HepG2 (cell line): ENCODE results near the gene MEGF6. TPM values are rescaled to one million over a fixed set of nuclear protein-coding genes. Genes with fewer than 3 reads are reported as not detected.

Experiments
- ATAC-seq: fragments of 200-7000 bp; cut with Tn5 transposase; 3 replicates; pipeline ENCODE4 v1.9.1; 2020; ENCODE audit warnings: mild to moderate bottlenecking, moderate library complexity
- BruUV-seq: library from RNA; stranded (reverse); fragments of 400-500 nt; replicated peaks from 2 replicates; lab custom pipeline; 2021; lab: Mats Ljungman, UMichigan
- CTCF ChIA-PET: fragments of 300-600 bp; formaldehyde crosslinking; extraction: SDS; loops from one replicate; lab custom pipeline; 2021; ENCODE audit warnings: low total read pairs, inconsistent platforms, low intra/inter-chr PET ratio; lab: Yijun Ruan, JAX
- POLR2A ChIA-PET: fragments of 350-600 bp; sonication (Branson Sonifier 250); formaldehyde crosslinking; loops from one replicate; lab custom pipeline; 2020; ENCODE audit warnings: antibody characterized with exemption, inconsistent platforms; lab: Yijun Ruan, JAX
- DNase-seq: peaks from one replicate; pipeline ENCODE4 v3.0.0-alpha.2; 2015; ENCODE audit warnings: low spot score
- FAIRE-seq: peaks from 3 replicates; lab custom pipeline; 2011; peaks lifted over from hg19 to GRCh38; lab: Jason Lieb, UNC
- H2AFZ ChIP-seq: one replicate; pipeline ENCODE4 v1.6.1; 2011; ENCODE audit warnings: low read length, inconsistent platforms
- H3K27ac ChIP-seq: fragments of 300-600 bp; 3 replicates; pipeline ENCODE4 v1.8.0; 2011; ENCODE audit warnings: mixed run types, mild to moderate bottlenecking, mixed read lengths, low read length, inconsistent platforms; ENCODE audit not compliant: insufficient read depth; ENCODE audit errors: extremely low read length
- H3K27me3 ChIP-seq, 2 experiments: fragments of 200-600 bp in 1 of 2; 2 replicates in 1 of 2; 3 replicates in 1 of 2; pipeline versions ENCODE4 v1.6.0 to v1.8.0; 2011; ENCODE audit warnings: low read length in 2 of 2, mild to moderate bottlenecking in 2 of 2, moderate library complexity in 2 of 2, inconsistent platforms in 1 of 2; ENCODE audit not compliant: insufficient read depth in 2 of 2, control insufficient read depth in 1 of 2
- H3K36me3 ChIP-seq, 2 experiments: fragments of 200-600 bp in 1 of 2; replicated peaks in 1 of 2; 2 replicates in 1 of 2; 3 replicates in 1 of 2; pipeline versions ENCODE4 v1.5.1 to v1.8.0; 2011; ENCODE audit warnings: low read length in 2 of 2, inconsistent platforms in 1 of 2; ENCODE audit not compliant: insufficient read depth in 2 of 2, control insufficient read depth in 1 of 2
- H3K4me1 ChIP-seq: 2 replicates; pipeline ENCODE4 v1.5.1; 2012; ENCODE audit warnings: low read length, inconsistent platforms; ENCODE audit not compliant: insufficient read depth
- H3K4me2 ChIP-seq: 2 replicates; pipeline ENCODE4 v1.6.0; 2011; ENCODE audit warnings: low read depth, low read length, inconsistent platforms
- H3K4me3 ChIP-seq, 3 experiments: fragments of 200-600 bp in 1 of 3; sonication (generic), shearing (Covaris generic) in 1 of 3; replicated peaks in 1 of 3; 2 replicates each; pipeline ENCODE4 v1.5.1; 2011 to 2016; ENCODE audit warnings: low read length in 3 of 3, inconsistent platforms in 2 of 3, low read depth in 2 of 3, mild to moderate bottlenecking in 2 of 3, control low read depth in 1 of 3, mixed read lengths in 1 of 3; ENCODE audit not compliant: insufficient read depth in 1 of 3
- H3K79me2 ChIP-seq: one replicate; pipeline ENCODE4 v1.6.1; 2011; ENCODE audit warnings: low read length, inconsistent platforms; ENCODE audit not compliant: insufficient read depth
- H3K9ac ChIP-seq: 2 replicates; pipeline ENCODE4 v1.6.0; 2011; ENCODE audit warnings: mild to moderate bottlenecking, low read depth, low read length, inconsistent platforms; ENCODE audit not compliant: insufficient read depth
- H3K9me3 ChIP-seq: 2 replicates; pipeline ENCODE4 v1.5.1; 2012; ENCODE audit warnings: mild to moderate bottlenecking, low read length
- H4K20me1 ChIP-seq: 2 replicates; pipeline ENCODE4 v1.6.0; 2011; ENCODE audit warnings: inconsistent platforms, mild to moderate bottlenecking, low read length, moderate library complexity; ENCODE audit not compliant: insufficient read depth
- CAMTA2 ChIP-seq: sonication (generic); formaldehyde crosslinking; IDR thresholded peaks from 2 replicates; pipeline ENCODE4 v1.4.0; 2020; ENCODE audit warnings: mild to moderate bottlenecking, missing genetic modification reagents, borderline replicate concordance
- ELF3 ChIP-seq: IDR thresholded peaks from 2 replicates; pipeline ENCODE4 v1.6.1; 2016; ENCODE audit warnings: missing genetic modification reagents, missing compliant biosample characterization
- EP300 ChIP-seq, 3 experiments: sonication (generic) in 1 of 3; formaldehyde crosslinking in 1 of 3; IDR thresholded peaks; 2 replicates each; pipeline versions ENCODE4 v1.5.1 to v1.6.1; 2011 to 2020; ENCODE audit warnings: low read depth in 2 of 3, low read length in 2 of 3, borderline replicate concordance in 1 of 3, improper control_type of control experiment in 1 of 3, mild to moderate bottlenecking in 1 of 3, missing genetic modification reagents in 1 of 3, moderate library complexity in 1 of 3
- ISX ChIP-seq: sonication (generic); formaldehyde crosslinking; conservative IDR thresholded peaks from 2 replicates; pipeline ENCODE4 v1.5.0; 2020; ENCODE audit warnings: missing genetic modification reagents
- KAT2B ChIP-seq: fragments of 150-350 bp; IDR thresholded peaks from 2 replicates; pipeline ENCODE4 v1.6.1; 2014; ENCODE audit warnings: low read depth, low read length, borderline replicate concordance
- MAFK ChIP-seq, 2 experiments: IDR thresholded peaks in 1 of 2; conservative IDR thresholded peaks in 1 of 2; 2 replicates each; pipeline ENCODE4 v1.6.1; 2011; ENCODE audit warnings: improper control_type of control experiment in 2 of 2, low read length in 2 of 2
- MYC ChIP-seq: sonication (generic); formaldehyde crosslinking; IDR thresholded peaks from 2 replicates; pipeline ENCODE4 v1.9.0; 2021; ENCODE audit warnings: missing genetic modification reagents, borderline replicate concordance
- REL ChIP-seq: sonication (generic); formaldehyde crosslinking; conservative IDR thresholded peaks from 2 replicates; pipeline ENCODE4 v1.8.0; 2022; ENCODE audit warnings: mild to moderate bottlenecking, missing genetic modification reagents, moderate library complexity
- RFX5 ChIP-seq: IDR thresholded peaks from 2 replicates; pipeline ENCODE4 v1.6.1; 2011; ENCODE audit warnings: low read depth, low read length, improper control_type of control experiment
- SAFB2 ChIP-seq: sonication (generic); formaldehyde crosslinking; IDR thresholded peaks from 2 replicates; pipeline ENCODE4 v1.5.1; 2020; ENCODE audit warnings: missing genetic modification reagents, low read depth, mild to moderate bottlenecking, borderline replicate concordance
- ZMYM2 ChIP-seq: sonication (generic); formaldehyde crosslinking; IDR thresholded peaks from 2 replicates; pipeline ENCODE4 v1.8.0; 2022; ENCODE audit warnings: mild to moderate bottlenecking, missing genetic modification reagents
- ZNF224 ChIP-seq: sonication (generic); formaldehyde crosslinking; IDR thresholded peaks from 2 replicates; pipeline ENCODE4 v1.5.0; 2020; ENCODE audit warnings: mild to moderate bottlenecking, missing genetic modification reagents
- ZNF281 ChIP-seq: sonication (generic); formaldehyde crosslinking; IDR thresholded peaks from 2 replicates; pipeline ENCODE4 v1.4.0; 2020; ENCODE audit warnings: missing genetic modification reagents, borderline replicate concordance
- ZNF30 ChIP-seq: sonication (generic); formaldehyde crosslinking; IDR thresholded peaks from 2 replicates; pipeline ENCODE4 v1.5.0; 2020; ENCODE audit warnings: mild to moderate bottlenecking, missing genetic modification reagents
- ZNF343 ChIP-seq: sonication (generic); formaldehyde crosslinking; IDR thresholded peaks from 2 replicates; pipeline ENCODE4 v1.4.0; 2020; ENCODE audit warnings: mild to moderate bottlenecking, missing genetic modification reagents
- ZNF530 ChIP-seq: sonication (generic); formaldehyde crosslinking; IDR thresholded peaks from 2 replicates; pipeline ENCODE4 v1.5.0; 2020; ENCODE audit warnings: low read depth, mild to moderate bottlenecking, missing genetic modification reagents
- WGBS: methylation state at CpG from one replicate; pipeline ENCODE4 v1.1.6; 2017; ENCODE audit warnings: low lambda C conversion rate; 5-methylcytosine and 5-hydroxymethylcytosine counted together
- in situ Hi-C: cut with HindIII; loops from 2 replicates; pipeline ENCODE4 v1.10.0; 2017; ENCODE audit warnings: low pct_unique_long_range_greater_than_20kb; ENCODE audit not compliant: extremely low pct_ligation_motif_present
- intact Hi-C: fragments of 100-400 bp; cut with micrococcal nuclease; formaldehyde crosslinking; loops from one replicate; pipeline ENCODE4 v1.10.0; 2022; ENCODE audit not compliant: unreplicated experiment
- polyA plus RNA-seq, 8 experiments: library from polyadenylated mRNA; depleted of rRNA in 3 of 8; stranded (reverse) in 7 of 8; unstranded in 1 of 8; fragments of >200 nt; fragmentation: Illumina TruSeq in 4 of 8; extraction: Trizol in 4 of 8; gene quantifications; 2 replicates each; pipeline versions ENCODE4 v1.2.1 to v1.2.3, GENCODE V29; 2011 to 2016; ENCODE audit warnings: low read depth in 4 of 8, missing spikeins in 1 of 8, mixed read lengths in 1 of 8; ENCODE audit not compliant: insufficient read depth in 1 of 8
- total RNA-seq, 5 experiments: library from RNA; depleted of rRNA; stranded (reverse); fragments of >200 nt; fragmentation: Illumina TruSeq; extraction: Trizol; gene quantifications; 2 replicates each; pipeline ENCODE4 v1.2.3, GENCODE V29; 2016; ENCODE audit warnings: low read depth in 1 of 5

Gene MEGF6
- total and polyA plus RNA-seq, 2 of the 13 experiments (the other 11 are each of a cell fraction or from before 2014, with no cell fraction given): 1.9 TPM

DNA sequence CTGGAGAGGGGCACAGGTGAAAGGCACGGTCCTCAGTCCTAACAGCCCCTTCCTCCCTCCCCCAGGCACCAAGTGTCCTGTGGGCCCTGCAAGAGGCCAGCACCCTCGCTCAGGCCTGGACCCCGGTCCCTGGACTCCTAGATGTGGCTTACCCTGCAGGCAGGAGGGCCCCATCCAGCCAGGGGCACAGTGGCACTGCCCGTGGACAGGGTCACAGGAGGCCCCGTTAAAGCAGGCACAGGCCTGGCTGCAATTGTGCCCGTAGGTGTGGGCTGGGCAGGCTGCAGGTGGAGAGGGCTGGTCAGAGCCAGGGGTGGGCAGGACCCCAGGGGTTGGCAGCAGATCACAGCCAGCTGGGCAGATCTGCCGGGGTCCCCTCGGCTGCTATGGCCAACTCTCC, 112.3 kb downstream of the MEGF6 start:
- Histone ChIP-seq H3K4me1 (no peaks in the 10 kb centered on the region), H3K79me2 (no peaks in the 10 kb centered on the region), H3K4me3 (no peak overlapping the region), H3K9me3 (no peaks in the 10 kb centered on the region), H2AFZ (no peak overlapping the region), H3K36me3 (no peaks in the 10 kb centered on the region), H4K20me1 (peaks cover 7% of the 10 kb centered on the region; the same call in 1 of the 2 replicates), H3K9ac (no peak overlapping the region), H3K4me2 (no peak overlapping the region), H3K27me3 (peaks cover 10 to 43% of the 10 kb centered on the region in 2 experiments; a peak in 4 of 5 replicates), H3K27ac (no peak overlapping the region)
- in situ Hi-C loops (no loop called here), intact Hi-C loops (no loop called here)
- TF ChIP-seq ZNF530 (CRISPR knock-in tag) (no peak), MYC (CRISPR knock-in tag) (no peak), ELF3 (CRISPR knock-in tag) (no peak), ZMYM2 (CRISPR knock-in tag) (no peak), ZNF224 (CRISPR knock-in tag) (no peak)
- no peak for DNase-seq
- 12% methylated on average over 3 of the region's 8 CpGs for WGBS
- no peak for FAIRE-seq
- POLR2A ChIA-PET: no interaction called here
- no peak for ATAC-seq
- BruUV-seq: no TSS peak
- CTCF ChIA-PET: no interaction called here

GRCh38 chr1:3498246-3498930, 112.9 kb downstream of the MEGF6 start:
- ATAC-seq (no peak), DNase-seq (no peak), FAIRE-seq (no peak)
- no peaks in the 10 kb centered on the region for H3K4me1 ChIP-seq
- no peaks in the 10 kb centered on the region for H3K9me3 ChIP-seq
- no peak overlapping the region for H3K27ac ChIP-seq
- peaks cover 10 to 48% of the 10 kb centered on the region in 2 experiments; a peak in 4 of 5 replicates for H3K27me3 ChIP-seq
- H2AFZ ChIP-seq: no peak overlapping the region
- POLR2A ChIA-PET: no interaction called here
- H4K20me1 ChIP-seq: peaks cover 7% of the 10 kb centered on the region; the same call in 1 of the 2 replicates
- no TSS peak for BruUV-seq
- intact Hi-C loops (no loop called here), in situ Hi-C loops (no loop called here)
- no peak overlapping the region for H3K4me3 ChIP-seq
- no peak overlapping the region for H3K9ac ChIP-seq
- no CpG with 5 or more reads among the region's 26 CpGs for WGBS
- no peak overlapping the region for H3K4me2 ChIP-seq
- no peaks in the 10 kb centered on the region for H3K36me3 ChIP-seq
- H3K79me2 ChIP-seq: no peaks in the 10 kb centered on the region
- CTCF ChIA-PET: no interaction called here
- TF ChIP-seq SAFB2 (CRISPR knock-in tag): no peak
- TF ChIP-seq RFX5: no peak
- TF ChIP-seq ISX: no peak
- TF ChIP-seq ZNF281: no peak
- no peak for TF ChIP-seq EP300 (IDR thresholded peaks at IDR 0.05; ENCODE audit: low read depth in 2 of 2, low read length in 2 of 2)
- TF ChIP-seq EP300 (CRISPR knock-in tag; IDR thresholded peaks at IDR 0.05; ENCODE audit: borderline replicate concordance): no peak
- TF ChIP-seq ZNF30 (CRISPR knock-in tag): no peak
- TF ChIP-seq ZNF343 (CRISPR knock-in tag): no peak
- TF ChIP-seq CAMTA2 (CRISPR knock-in tag): no peak
- no peak for TF ChIP-seq REL (CRISPR knock-in tag)
- TF ChIP-seq KAT2B: no peak
- TF ChIP-seq MAFK (conservative IDR thresholded peaks at IDR 0.05 in 1 of 2, IDR thresholded peaks at IDR 0.05 in 1 of 2; ENCODE audit: low read length in 2 of 2): no peak
